NCI-H146 treated with DMSO at 0.1 percent for 48 hours (cell line): ENCODE data around the gene ZMYND15.

ENCODE experiments used
- DNase-seq: peaks from one replicate; lab custom pipeline; 2025; ENCODE audit not compliant: unreplicated experiment; lab: John Stamatoyannopoulos, UW

Gene ZMYND15

GRCh38 chr17:4716081-4716480 is 23.6 kb upstream of the ZMYND15 start:
- DNase-seq, result no peak

- DNase-seq, result no peak
Observed at GRCh38 chr17:4717791-4718190, 21.8 kb upstream of the ZMYND15 start.

- DNase-seq, result no peak
Observed at GRCh38 chr17:4718276-4718675, 21.4 kb upstream of the ZMYND15 start.

- no peak for DNase-seq
Observed at GRCh38 chr17:4719146-4719545, 20.5 kb upstream of the ZMYND15 start.

- no peak for DNase-seq
Observed at GRCh38 chr17:4719684-4720221, 19.9 kb upstream of the ZMYND15 start.

GRCh38 chr17:4720787-4721186 is 18.8 kb upstream of the ZMYND15 start:
- no peak for DNase-seq

GRCh38 chr17:4721203-4722135 is 18.2 kb upstream of the ZMYND15 start:
- no peak for DNase-seq

- no peak for DNase-seq
Observed at GRCh38 chr17:4722678-4723240, 16.9 kb upstream of the ZMYND15 start.

- DNase-seq, result no peak
Observed at GRCh38 chr17:4724650-4725049, 15.0 kb upstream of the ZMYND15 start.

- no peak for DNase-seq
Observed at GRCh38 chr17:4725646-4726310, 13.9 kb upstream of the ZMYND15 start.

GRCh38 chr17:4728124-4728523 is 11.5 kb upstream of the ZMYND15 start:
- DNase-seq, result no peak

- no peak for DNase-seq
Observed at GRCh38 chr17:4733073-4733531, 6.5 kb upstream of the ZMYND15 start.

GRCh38 chr17:4734857-4735475 is 4.7 kb upstream of the ZMYND15 start:
- DNase-seq, result no peak

GRCh38 chr17:4735876-4736651 is 3.6 kb upstream of the ZMYND15 start:
- no peak for DNase-seq

GRCh38 chr17:4738136-4739121 is 1.2 kb upstream of the ZMYND15 start:
- DNase-seq, result no peak

GRCh38 chr17:4740025-4740351 is 355 bp downstream of the ZMYND15 start:
- DNase-seq, result no peak

- no peak for DNase-seq
Observed at GRCh38 chr17:4740584-4740983, 951 bp downstream of the ZMYND15 start.

- DNase-seq, result no peak
Observed at GRCh38 chr17:4741544-4741943, 1.9 kb downstream of the ZMYND15 start.

- DNase-seq, result no peak
Observed at GRCh38 chr17:4742133-4742532, 2.5 kb downstream of the ZMYND15 start.
